Measurements from ENCODE around the gene RNU6-7. TPM values are rescaled to one million over a fixed set of nuclear protein-coding genes. Genes with fewer than 3 reads are reported as not detected.

Gene RNU6-7
- total and polyA plus RNA-seq, 2 of the 13 experiments (the other 11 are each of a cell fraction or from before 2014, with no cell fraction given): under 0.01 TPM; not detected in 1

GRCh38 chr14:32201193-32201815, 541 bp upstream of the RNU6-7 start (continued):
- TF ChIP-seq, protein P1, sequence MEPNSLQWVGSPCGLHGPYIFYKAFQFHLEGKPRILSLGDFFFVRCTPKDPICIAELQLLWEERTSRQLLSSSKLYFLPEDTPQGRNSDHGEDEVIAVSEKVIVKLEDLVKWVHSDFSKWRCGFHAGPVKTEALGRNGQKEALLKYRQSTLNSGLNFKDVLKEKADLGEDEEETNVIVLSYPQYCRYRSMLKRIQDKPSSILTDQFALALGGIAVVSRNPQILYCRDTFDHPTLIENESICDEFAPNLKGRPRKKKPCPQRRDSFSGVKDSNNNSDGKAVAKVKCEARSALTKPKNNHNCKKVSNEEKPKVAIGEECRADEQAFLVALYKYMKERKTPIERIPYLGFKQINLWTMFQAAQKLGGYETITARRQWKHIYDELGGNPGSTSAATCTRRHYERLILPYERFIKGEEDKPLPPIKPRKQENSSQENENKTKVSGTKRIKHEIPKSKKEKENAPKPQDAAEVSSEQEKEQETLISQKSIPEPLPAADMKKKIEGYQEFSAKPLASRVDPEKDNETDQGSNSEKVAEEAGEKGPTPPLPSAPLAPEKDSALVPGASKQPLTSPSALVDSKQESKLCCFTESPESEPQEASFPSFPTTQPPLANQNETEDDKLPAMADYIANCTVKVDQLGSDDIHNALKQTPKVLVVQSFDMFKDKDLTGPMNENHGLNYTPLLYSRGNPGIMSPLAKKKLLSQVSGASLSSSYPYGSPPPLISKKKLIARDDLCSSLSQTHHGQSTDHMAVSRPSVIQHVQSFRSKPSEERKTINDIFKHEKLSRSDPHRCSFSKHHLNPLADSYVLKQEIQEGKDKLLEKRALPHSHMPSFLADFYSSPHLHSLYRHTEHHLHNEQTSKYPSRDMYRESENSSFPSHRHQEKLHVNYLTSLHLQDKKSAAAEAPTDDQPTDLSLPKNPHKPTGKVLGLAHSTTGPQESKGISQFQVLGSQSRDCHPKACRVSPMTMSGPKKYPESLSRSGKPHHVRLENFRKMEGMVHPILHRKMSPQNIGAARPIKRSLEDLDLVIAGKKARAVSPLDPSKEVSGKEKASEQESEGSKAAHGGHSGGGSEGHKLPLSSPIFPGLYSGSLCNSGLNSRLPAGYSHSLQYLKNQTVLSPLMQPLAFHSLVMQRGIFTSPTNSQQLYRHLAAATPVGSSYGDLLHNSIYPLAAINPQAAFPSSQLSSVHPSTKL (CRISPR knock-in tag; IDR thresholded peaks at IDR 0.05): peak; percentile 85
- TF ChIP-seq, protein P2, sequence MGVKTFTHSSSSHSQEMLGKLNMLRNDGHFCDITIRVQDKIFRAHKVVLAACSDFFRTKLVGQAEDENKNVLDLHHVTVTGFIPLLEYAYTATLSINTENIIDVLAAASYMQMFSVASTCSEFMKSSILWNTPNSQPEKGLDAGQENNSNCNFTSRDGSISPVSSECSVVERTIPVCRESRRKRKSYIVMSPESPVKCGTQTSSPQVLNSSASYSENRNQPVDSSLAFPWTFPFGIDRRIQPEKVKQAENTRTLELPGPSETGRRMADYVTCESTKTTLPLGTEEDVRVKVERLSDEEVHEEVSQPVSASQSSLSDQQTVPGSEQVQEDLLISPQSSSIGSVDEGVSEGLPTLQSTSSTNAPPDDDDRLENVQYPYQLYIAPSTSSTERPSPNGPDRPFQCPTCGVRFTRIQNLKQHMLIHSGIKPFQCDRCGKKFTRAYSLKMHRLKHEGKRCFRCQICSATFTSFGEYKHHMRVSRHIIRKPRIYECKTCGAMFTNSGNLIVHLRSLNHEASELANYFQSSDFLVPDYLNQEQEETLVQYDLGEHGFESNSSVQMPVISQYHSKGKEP (CRISPR knock-in tag; IDR thresholded peaks at IDR 0.05): no peak
- TF ChIP-seq, protein P3, sequence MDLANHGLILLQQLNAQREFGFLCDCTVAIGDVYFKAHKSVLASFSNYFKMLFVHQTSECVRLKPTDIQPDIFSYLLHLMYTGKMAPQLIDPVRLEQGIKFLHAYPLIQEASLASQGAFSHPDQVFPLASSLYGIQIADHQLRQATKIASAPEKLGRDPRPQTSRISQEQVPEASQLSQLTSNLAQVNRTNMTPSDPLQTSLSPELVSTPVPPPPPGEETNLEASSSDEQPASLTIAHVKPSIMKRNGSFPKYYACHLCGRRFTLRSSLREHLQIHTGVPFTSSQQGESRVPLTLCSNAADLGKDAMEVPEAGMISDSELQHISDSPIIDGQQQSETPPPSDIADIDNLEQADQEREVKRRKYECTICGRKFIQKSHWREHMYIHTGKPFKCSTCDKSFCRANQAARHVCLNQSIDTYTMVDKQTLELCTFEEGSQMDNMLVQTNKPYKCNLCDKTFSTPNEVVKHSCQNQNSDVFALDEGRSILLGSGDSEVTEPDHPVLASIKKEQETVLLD (CRISPR knock-in tag; IDR thresholded peaks at IDR 0.05; ENCODE audit: low read depth): peak; percentile 83
- no peak for TF ChIP-seq SYNCRIP (IDR thresholded peaks at IDR 0.05; ENCODE audit: insufficient read depth, low read depth, low read length)
- peak; percentile 98 for TF ChIP-seq MXD3 (CRISPR knock-in tag; IDR thresholded peaks at IDR 0.05)
- TF ChIP-seq XRCC5 (optimal IDR thresholded peaks at IDR 0.05; ENCODE audit: low read length): peak; percentile 61
- peak; percentile 73 for TF ChIP-seq TSC22D2 (CRISPR knock-in tag; IDR thresholded peaks at IDR 0.05; ENCODE audit: borderline replicate concordance)
- peak; percentile 70; the same call in 1 of the 2 replicates for TF ChIP-seq ZNF567 (CRISPR knock-in tag; IDR thresholded peaks at IDR 0.05; ENCODE audit: borderline replicate concordance)
- TF ChIP-seq PRDM10 (CRISPR knock-in tag; IDR thresholded peaks at IDR 0.05; ENCODE audit: low read depth): peak; percentile 86
- TF ChIP-seq HOXD1 (CRISPR knock-in tag; IDR thresholded peaks at IDR 0.05): peak; percentile 79
- TF ChIP-seq, protein P4, sequence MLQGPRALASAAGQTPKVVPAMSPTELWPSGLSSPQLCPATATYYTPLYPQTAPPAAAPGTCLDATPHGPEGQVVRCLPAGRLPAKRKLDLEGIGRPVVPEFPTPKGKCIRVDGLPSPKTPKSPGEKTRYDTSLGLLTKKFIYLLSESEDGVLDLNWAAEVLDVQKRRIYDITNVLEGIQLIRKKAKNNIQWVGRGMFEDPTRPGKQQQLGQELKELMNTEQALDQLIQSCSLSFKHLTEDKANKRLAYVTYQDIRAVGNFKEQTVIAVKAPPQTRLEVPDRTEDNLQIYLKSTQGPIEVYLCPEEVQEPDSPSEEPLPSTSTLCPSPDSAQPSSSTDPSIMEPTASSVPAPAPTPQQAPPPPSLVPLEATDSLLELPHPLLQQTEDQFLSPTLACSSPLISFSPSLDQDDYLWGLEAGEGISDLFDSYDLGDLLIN (CRISPR knock-in tag; IDR thresholded peaks at IDR 0.05; ENCODE audit: borderline replicate concordance): peak; percentile 61
- no peak for TF ChIP-seq MAFF (IDR thresholded peaks at IDR 0.05; ENCODE audit: low read depth, low read length)
- peak; percentile 65; the same call in 1 of the 2 replicates for TF ChIP-seq ZKSCAN8 (CRISPR knock-in tag; IDR thresholded peaks at IDR 0.05; ENCODE audit: borderline replicate concordance)
- TF ChIP-seq ATF1 (CRISPR knock-in tag; IDR thresholded peaks at IDR 0.05): no peak; the same call in 1 of the 2 replicates
- TF ChIP-seq ZNF782 (CRISPR knock-in tag; IDR thresholded peaks at IDR 0.05; ENCODE audit: borderline replicate concordance): peak; percentile 88; the same call in 1 of the 2 replicates
- peak; percentile 81 for TF ChIP-seq RCOR2 (CRISPR knock-in tag; IDR thresholded peaks at IDR 0.05)
